Endothelial cell of umbilical vein (primary cell): ENCODE measurements around the gene SGPP1. TPM values are rescaled to one million over a fixed set of nuclear protein-coding genes. Genes with fewer than 3 reads are reported as not detected.

Source experiments
- BruUV-seq: library from RNA; stranded (reverse); fragments of 400-500 nt; replicated peaks from 2 replicates; lab custom pipeline; 2021; lab: Mats Ljungman, UMichigan
- CTCF ChIA-PET: fragments of 300-600, 350-600 bp; sonication (Branson Sonifier 250); formaldehyde crosslinking; loops from one replicate; lab custom pipeline; 2021; ENCODE audit warnings: antibody characterized with exemption, inconsistent platforms; lab: Charles Lee
- POLR2A ChIA-PET: fragments of 300-600, 350-600 bp; sonication (Branson Sonifier 250); formaldehyde crosslinking; loops from one replicate; lab custom pipeline; 2021; ENCODE audit warnings: antibody characterized with exemption, inconsistent platforms; lab: Charles Lee
- DNase-seq: peaks from one replicate; pipeline ENCODE4 v3.0.0-alpha.2; 2011; ENCODE audit warnings: low read depth, low spot score
- FAIRE-seq: peaks from 2 replicates; lab custom pipeline; 2011; peaks lifted over from hg19 to GRCh38; lab: Jason Lieb, UNC
- H2AFZ ChIP-seq: 2 replicates; pipeline ENCODE4 v1.6.0; 2012; ENCODE audit warnings: low read depth, low read length, control low read depth, inconsistent platforms
- H3K27ac ChIP-seq: 2 replicates; pipeline ENCODE4 v1.5.1; 2011; ENCODE audit warnings: low read depth, mild to moderate bottlenecking, control low read depth, low read length, moderate library complexity; ENCODE audit not compliant: insufficient read depth
- H3K27me3 ChIP-seq, 2 experiments: 2 replicates each; pipeline versions ENCODE4 v1.6.0 to v1.6.1; 2011; ENCODE audit warnings: low read length in 2 of 2, mixed read lengths in 1 of 2; ENCODE audit not compliant: control insufficient read depth in 2 of 2, insufficient read depth in 2 of 2
- H3K36me3 ChIP-seq, 2 experiments: 2 replicates in 1 of 2; 3 replicates in 1 of 2; pipeline ENCODE4 v1.5.1; 2011; ENCODE audit warnings: low read length in 2 of 2, mild to moderate bottlenecking in 1 of 2, moderate library complexity in 1 of 2; ENCODE audit not compliant: control insufficient read depth in 2 of 2, insufficient read depth in 2 of 2; ENCODE audit errors: extremely low read depth in 1 of 2
- H3K4me1 ChIP-seq: 3 replicates; pipeline ENCODE4 v1.5.1; 2011; ENCODE audit warnings: mild to moderate bottlenecking, low read length; ENCODE audit not compliant: control insufficient read depth, insufficient read depth; ENCODE audit errors: extremely low read depth
- H3K4me2 ChIP-seq: 2 replicates; pipeline ENCODE4 v1.6.1; 2011; ENCODE audit warnings: low read length, control low read depth, mixed read lengths; ENCODE audit not compliant: insufficient read depth
- H3K4me3 ChIP-seq, 3 experiments: fragments of 200-600 bp in 1 of 3; sonication (generic), shearing (Covaris generic) in 1 of 3; replicated peaks in 1 of 3; 2 replicates each; pipeline ENCODE4 v1.5.1; 2011 to 2016; ENCODE audit warnings: control low read depth in 3 of 3, low read length in 3 of 3, mild to moderate bottlenecking in 2 of 3, inconsistent platforms in 1 of 3, low read depth in 1 of 3, moderate library complexity in 1 of 3; ENCODE audit not compliant: insufficient read depth in 1 of 3
- H3K79me2 ChIP-seq: 2 replicates; pipeline ENCODE4 v1.6.0; 2012; ENCODE audit warnings: low read length, inconsistent platforms; ENCODE audit not compliant: control insufficient read depth, insufficient read depth
- H3K9ac ChIP-seq: replicated peaks from 2 replicates; pipeline ENCODE3; 2011; ENCODE audit warnings: low read length, control low read depth; ENCODE audit not compliant: insufficient read depth; ENCODE audit errors: extremely low read depth
- H3K9me1 ChIP-seq: replicated peaks from 3 replicates; pipeline ENCODE4 v1.6.0; 2011; ENCODE audit warnings: mild to moderate bottlenecking, low read length; ENCODE audit not compliant: control insufficient read depth, insufficient read depth; ENCODE audit errors: extremely low read depth
- H3K9me3 ChIP-seq: replicated peaks from 2 replicates; pipeline ENCODE4 v1.5.1; 2012; ENCODE audit warnings: low read length, inconsistent platforms; ENCODE audit not compliant: control insufficient read depth, insufficient read depth
- H4K20me1 ChIP-seq: replicated peaks from 2 replicates; pipeline ENCODE3; 2011; ENCODE audit warnings: mild to moderate bottlenecking, low read length; ENCODE audit not compliant: control insufficient read depth, insufficient read depth; ENCODE audit errors: extremely low read depth
- JUN ChIP-seq: IDR thresholded peaks from 2 replicates; pipeline ENCODE4 v1.6.1; 2011; ENCODE audit warnings: borderline replicate concordance, low read depth; ENCODE audit not compliant: insufficient read length, insufficient read depth
- MYC ChIP-seq: IDR thresholded peaks from one replicate; pipeline ENCODE4 v1.6.1; 2011; ENCODE audit warnings: mild to moderate bottlenecking, low read depth, low read length
- POLR2A ChIP-seq: IDR thresholded peaks from 2 replicates; pipeline ENCODE4 v1.6.1; 2012; ENCODE audit warnings: low read depth, mild to moderate bottlenecking, control low read depth, low read length
- POLR2AphosphoS5 ChIP-seq: IDR thresholded peaks from 2 replicates; pipeline ENCODE4 v1.6.1; 2012; ENCODE audit warnings: low read depth, mild to moderate bottlenecking, control low read depth, low read length, moderate library complexity; ENCODE audit not compliant: insufficient read depth
- dilution Hi-C: fragments of 300-500 bp; cut with MboI; formaldehyde crosslinking; loops from one replicate; pipeline ENCODE4 v1.15.0; 2019; ENCODE audit warnings: low sequenced_read_pairs; ENCODE audit not compliant: extremely low pct_ligation_motif_present
- intact Hi-C: fragments of 100-400 bp; cut with micrococcal nuclease; formaldehyde crosslinking; loops from one replicate; pipeline ENCODE4 v1.10.0; 2022
- polyA plus RNA-seq, 4 experiments: library from polyadenylated mRNA; depleted of rRNA in 3 of 4; stranded (reverse) in 3 of 4; unstranded in 1 of 4; fragments of >200 nt; gene quantifications; 2 replicates each; pipeline versions ENCODE4 v1.2.1 to v1.2.3, GENCODE V29; 2011 to 2012; ENCODE audit warnings: missing spikeins in 1 of 4
- total RNA-seq: library from RNA; stranded (reverse); gene quantifications from 2 replicates; pipeline ENCODE4 v1.2.3, GENCODE V29; 2021
- TF ChIP-seq, protein P1 (sequence below), 2 donors: IDR thresholded peaks; 1 replicate in 1 of 2; 2 replicates in 1 of 2; pipeline ENCODE4 v1.5.1; 2011; ENCODE audit warnings: low read length in 2 of 2, mild to moderate bottlenecking in 2 of 2, moderate library complexity in 2 of 2, control low read depth in 1 of 2, inconsistent platforms in 1 of 2, low read depth in 1 of 2; ENCODE audit not compliant: insufficient read depth in 1 of 2; ENCODE audit errors: extremely low read depth in 1 of 2
- TF ChIP-seq, protein P2 (sequence below): IDR thresholded peaks from 2 replicates; pipeline ENCODE4 v1.6.1; 2011; ENCODE audit not compliant: insufficient read depth, insufficient read length

The SGPP1 gene
- total and polyA plus RNA-seq, 2 donors (not counting 3 experiments of a cell fraction or from before 2014, with no cell fraction given), result 6.2 to 7.9 TPM

DNA sequence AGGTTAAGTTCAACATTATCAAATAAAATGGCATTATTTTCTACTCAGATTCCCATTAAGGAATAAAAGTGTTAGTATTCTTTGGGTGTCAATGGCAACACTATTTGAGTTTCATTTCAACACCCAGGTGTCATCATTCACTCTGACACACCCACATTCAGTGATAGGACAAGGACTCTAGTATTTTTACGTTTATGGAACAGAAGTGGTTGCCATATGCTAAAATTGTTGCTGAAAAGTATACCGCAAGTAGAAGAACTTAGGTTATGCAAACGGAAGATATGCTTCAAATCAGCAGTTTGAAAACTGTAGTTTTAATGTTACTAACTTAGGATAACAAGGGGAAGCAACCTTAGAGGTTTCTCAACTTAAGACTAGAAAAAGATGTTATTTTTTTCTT lies 20.0 kb upstream of the SGPP1 start:
- no peaks in the 10 kb centered on the region for H3K9me3 ChIP-seq
- intact Hi-C loops (no loop called here), dilution Hi-C loops (no loop called here)
- POLR2A ChIA-PET, result no interaction called here
- H3K27me3 ChIP-seq, result peaks cover 0 to 4% of the 10 kb centered on the region in 2 experiments
- H3K36me3 ChIP-seq, result no peaks in the 10 kb centered on the region
- no peak overlapping the region for H3K4me3 ChIP-seq
- no peaks in the 10 kb centered on the region for H3K79me2 ChIP-seq
- FAIRE-seq (no peak), DNase-seq (no peak)
- BruUV-seq, result no TSS peak
- H3K9ac ChIP-seq, result no peak overlapping the region
- no peaks in the 10 kb centered on the region for H4K20me1 ChIP-seq
- H3K4me1 ChIP-seq, result no peaks in the 10 kb centered on the region
- H3K4me2 ChIP-seq, result no peak overlapping the region
- CTCF ChIA-PET, result interaction anchor here (0.9 to 1.5 kb wide), 2 partner anchors 9 to 22 kb away, joined by 4 read pairs; no protein-coding TSS in a partner anchor
- H3K27ac ChIP-seq, result no peak overlapping the region
- no peak overlapping the region for H2AFZ ChIP-seq
- no peaks in the 10 kb centered on the region for H3K9me1 ChIP-seq
- TF ChIP-seq, protein P1, sequence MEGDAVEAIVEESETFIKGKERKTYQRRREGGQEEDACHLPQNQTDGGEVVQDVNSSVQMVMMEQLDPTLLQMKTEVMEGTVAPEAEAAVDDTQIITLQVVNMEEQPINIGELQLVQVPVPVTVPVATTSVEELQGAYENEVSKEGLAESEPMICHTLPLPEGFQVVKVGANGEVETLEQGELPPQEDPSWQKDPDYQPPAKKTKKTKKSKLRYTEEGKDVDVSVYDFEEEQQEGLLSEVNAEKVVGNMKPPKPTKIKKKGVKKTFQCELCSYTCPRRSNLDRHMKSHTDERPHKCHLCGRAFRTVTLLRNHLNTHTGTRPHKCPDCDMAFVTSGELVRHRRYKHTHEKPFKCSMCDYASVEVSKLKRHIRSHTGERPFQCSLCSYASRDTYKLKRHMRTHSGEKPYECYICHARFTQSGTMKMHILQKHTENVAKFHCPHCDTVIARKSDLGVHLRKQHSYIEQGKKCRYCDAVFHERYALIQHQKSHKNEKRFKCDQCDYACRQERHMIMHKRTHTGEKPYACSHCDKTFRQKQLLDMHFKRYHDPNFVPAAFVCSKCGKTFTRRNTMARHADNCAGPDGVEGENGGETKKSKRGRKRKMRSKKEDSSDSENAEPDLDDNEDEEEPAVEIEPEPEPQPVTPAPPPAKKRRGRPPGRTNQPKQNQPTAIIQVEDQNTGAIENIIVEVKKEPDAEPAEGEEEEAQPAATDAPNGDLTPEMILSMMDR (IDR thresholded peaks at IDR 0.05; ENCODE audit: extremely low read depth in 1 of 2, insufficient read depth in 1 of 2, low read depth in 1 of 2, low read length in 2 of 2), result no peak
- TF ChIP-seq MYC (no peak), POLR2A (no peak), POLR2AphosphoS5 (no peak), JUN (no peak)
- TF ChIP-seq, protein P2, sequence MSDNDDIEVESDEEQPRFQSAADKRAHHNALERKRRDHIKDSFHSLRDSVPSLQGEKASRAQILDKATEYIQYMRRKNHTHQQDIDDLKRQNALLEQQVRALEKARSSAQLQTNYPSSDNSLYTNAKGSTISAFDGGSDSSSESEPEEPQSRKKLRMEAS, result no peak
